ENCODE data around the gene FOXN4. TPM values are rescaled to one million over a fixed set of nuclear protein-coding genes. Genes with fewer than 3 reads are reported as not detected.
A peak's percentile ranks its signal among the peaks of the same experiment; 100 is the strongest.

FOXN4 gene
- total RNA-seq, 1 donor from 2014 or later = not detected

DNA sequence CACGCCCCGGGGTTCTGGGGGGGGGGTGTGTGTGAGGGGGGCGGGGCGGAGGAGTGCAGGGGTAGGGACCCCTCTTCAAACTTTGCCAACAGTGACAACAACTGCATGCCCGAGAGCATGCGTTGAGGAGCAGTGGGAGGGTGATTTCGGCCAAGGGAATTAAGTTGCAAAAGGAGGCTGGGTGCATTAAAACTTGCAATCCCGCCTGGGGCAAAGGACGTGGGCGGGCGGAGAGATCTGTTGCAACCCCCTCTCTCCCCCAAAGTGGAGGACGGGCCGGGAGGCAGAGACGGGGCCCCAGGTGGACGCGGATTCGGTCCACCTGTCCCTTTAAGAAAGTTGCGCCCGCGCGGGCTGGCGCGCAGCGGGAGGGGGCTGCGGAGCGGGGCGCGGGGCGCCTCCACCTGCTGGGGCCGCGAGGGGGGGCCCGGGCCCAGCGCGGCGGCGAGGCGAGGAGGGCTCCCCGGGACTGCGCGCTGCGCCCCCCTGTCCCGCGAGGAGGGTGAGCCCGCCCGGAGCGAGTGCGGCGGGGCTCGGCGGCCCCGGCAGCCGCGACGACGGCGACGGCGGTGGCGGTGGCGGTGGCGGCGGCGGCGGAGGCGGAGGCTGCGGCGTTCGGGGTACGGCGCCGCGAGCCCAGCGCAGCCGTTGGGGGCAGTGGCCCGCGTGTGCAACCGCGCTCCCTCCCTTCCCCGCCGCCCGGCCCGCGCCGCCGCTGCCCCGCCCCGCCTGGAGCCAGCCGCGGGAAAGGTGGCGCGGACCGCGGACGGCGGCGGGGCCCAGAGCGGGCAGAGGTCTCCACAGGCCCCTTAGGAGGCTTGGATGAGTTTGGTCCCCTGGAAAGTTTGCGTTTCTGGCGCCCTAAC lies 530 bp upstream of the FOXN4 start:
- intact Hi-C loops (cut with DNase I) = no loop called here
- no peak for DNase-seq (ENCODE audit: low spot score)

GRCh38 chr12:109307051-109307450 lies 2.0 kb downstream of the FOXN4 start:
- intact Hi-C loops (cut with DNase I) = no loop called here
- no peak for DNase-seq (ENCODE audit: low spot score)

GRCh38 chr12:109305547-109305946 lies 3.5 kb downstream of the FOXN4 start:
- no peak for DNase-seq (ENCODE audit: low spot score)
- intact Hi-C loops (cut with DNase I) = no loop called here

- intact Hi-C loops (cut with DNase I) = no loop called here
- no peak for DNase-seq (ENCODE audit: low spot score)
Observed at GRCh38 chr12:109304485-109304884, 4.6 kb downstream of the FOXN4 start.

- intact Hi-C loops (cut with DNase I) = no loop called here
- DNase-seq (ENCODE audit: low spot score) = no peak
Observed at GRCh38 chr12:109302770-109303169, 6.3 kb downstream of the FOXN4 start.

DNA sequence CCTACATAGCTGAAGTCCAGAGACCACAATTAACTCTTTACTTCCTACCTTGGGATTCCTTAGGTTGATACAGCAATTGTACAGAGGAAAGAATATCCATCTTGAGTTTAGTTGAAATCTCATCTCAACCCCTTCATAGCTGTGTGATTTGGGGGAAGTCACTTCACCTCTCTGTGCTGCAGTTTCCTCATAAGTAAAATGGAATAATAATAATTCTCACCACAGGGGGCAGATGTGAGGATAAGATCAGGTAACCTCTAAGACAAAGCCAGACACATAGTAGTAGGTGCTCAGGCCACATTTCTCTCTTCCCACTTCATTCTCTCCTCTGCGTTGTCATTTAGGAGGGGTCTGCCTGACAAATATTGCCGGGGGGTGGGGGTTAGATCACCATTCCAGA lies 6.7 kb downstream of the FOXN4 start:
- peak; percentile 24 for DNase-seq (ENCODE audit: low spot score)
- intact Hi-C loops (cut with DNase I) = no loop called here

GRCh38 chr12:109301643-109302168 lies 7.4 kb downstream of the FOXN4 start:
- intact Hi-C loops (cut with DNase I) = no loop called here
- peak; percentile 3 for DNase-seq (ENCODE audit: low spot score)

DNA sequence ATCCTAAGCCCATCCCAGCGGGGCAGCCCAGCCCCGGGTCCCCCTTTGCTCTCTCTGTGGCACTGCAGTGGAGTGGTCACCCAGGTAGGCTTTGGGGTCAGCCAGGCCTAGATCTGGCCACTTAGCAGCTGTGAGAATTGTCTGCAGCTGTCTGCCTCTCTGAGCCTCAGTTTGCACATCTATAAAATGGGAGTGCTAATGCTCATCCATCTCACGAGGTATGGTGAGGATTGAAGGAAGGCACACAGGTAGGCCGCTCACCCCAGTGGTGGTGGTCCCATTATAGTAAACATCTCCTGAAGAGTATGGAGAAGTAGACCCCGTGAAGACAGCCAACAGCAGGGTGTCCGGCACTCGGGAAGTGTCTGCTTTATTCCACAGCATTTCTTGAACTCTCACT lies 9.2 kb downstream of the FOXN4 start:
- DNase-seq (ENCODE audit: low spot score) = no peak
- intact Hi-C loops (cut with DNase I) = no loop called here

DNA sequence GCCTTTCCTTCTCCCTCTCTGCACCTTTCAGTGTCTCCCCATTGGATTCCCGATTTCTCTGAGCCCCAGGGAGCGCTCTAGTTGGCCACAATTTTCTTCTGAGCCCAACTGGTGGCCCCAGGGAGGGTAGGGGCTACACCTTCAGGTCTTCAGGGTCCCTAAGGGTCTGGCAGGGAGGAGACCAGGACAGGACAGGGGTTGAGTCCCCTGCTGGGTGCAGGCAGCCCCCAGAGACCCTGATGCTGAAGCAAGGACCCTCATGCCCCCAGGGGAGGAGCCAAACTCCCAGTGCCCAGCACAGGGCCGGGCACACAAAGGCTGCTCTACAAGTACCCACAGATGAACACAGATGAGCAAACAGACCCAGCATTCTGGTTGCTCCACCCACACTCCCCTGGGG lies 12.7 kb downstream of the FOXN4 start:
- intact Hi-C loops (cut with DNase I) = no loop called here
- DNase-seq (ENCODE audit: low spot score) = no peak

DNA sequence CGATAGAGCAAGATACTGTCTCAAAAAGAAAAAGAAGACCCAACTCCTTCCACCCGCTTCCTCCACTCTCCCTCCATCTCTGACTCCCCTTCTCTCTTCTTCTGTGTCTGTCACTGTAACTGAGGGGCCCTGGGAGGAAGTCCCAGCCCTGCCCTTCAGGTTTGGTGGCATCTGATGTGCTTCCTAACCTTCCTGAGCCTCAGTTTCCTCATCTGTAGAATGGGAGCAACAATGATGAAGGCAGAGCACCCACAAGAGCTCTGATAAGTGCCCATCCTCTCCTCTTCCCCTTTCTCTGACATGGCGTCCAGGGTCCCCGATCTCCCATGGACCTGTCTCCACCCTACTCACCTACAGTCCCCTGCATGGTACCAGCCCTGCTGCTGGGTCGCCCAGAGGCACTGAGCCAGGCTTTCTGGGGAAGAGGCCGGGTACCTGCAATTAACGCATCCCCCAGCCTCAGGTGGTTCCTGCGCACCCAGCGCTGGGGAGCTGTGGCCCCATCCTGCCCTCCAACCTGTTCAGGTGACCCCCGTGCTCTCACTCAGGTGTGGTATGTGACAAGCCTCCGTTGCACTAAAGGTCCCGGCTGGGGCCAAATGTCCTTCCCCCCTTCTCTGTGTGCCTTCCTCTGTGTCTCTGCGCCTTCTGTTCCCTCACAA lies 13.2 kb downstream of the FOXN4 start:
- DNase-seq (ENCODE audit: low spot score) = no peak
- intact Hi-C loops (cut with DNase I) = no loop called here

GRCh38 chr12:109294286-109294796 lies 14.7 kb downstream of the FOXN4 start:
- intact Hi-C loops (cut with DNase I) = no loop called here
- DNase-seq (ENCODE audit: low spot score) = no peak

DNA sequence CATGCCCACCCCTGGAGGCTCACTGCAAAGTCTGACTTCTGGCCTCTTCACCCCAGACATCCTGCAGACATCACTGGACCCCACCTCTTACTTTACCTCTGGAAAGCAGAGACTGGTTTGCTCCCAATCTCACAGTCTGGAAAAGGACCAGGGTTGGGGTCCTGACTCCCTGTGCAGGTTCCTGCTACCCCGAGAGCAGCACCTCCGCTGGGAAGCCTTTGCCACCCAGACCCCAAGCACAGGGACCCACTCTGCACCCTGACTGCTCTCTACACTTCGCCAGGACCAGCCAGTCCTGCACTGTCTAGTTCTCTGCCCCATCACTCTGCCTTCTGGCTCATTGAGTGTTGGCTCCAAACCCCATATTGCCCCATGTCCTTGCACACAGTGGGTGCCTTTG lies 16.0 kb downstream of the FOXN4 start:
- intact Hi-C loops (cut with DNase I) = no loop called here
- no peak for DNase-seq (ENCODE audit: low spot score)

GRCh38 chr12:109292342-109292711 lies 16.8 kb downstream of the FOXN4 start:
- intact Hi-C loops (cut with DNase I) = no loop called here
- no peak for DNase-seq (ENCODE audit: low spot score)

DNA sequence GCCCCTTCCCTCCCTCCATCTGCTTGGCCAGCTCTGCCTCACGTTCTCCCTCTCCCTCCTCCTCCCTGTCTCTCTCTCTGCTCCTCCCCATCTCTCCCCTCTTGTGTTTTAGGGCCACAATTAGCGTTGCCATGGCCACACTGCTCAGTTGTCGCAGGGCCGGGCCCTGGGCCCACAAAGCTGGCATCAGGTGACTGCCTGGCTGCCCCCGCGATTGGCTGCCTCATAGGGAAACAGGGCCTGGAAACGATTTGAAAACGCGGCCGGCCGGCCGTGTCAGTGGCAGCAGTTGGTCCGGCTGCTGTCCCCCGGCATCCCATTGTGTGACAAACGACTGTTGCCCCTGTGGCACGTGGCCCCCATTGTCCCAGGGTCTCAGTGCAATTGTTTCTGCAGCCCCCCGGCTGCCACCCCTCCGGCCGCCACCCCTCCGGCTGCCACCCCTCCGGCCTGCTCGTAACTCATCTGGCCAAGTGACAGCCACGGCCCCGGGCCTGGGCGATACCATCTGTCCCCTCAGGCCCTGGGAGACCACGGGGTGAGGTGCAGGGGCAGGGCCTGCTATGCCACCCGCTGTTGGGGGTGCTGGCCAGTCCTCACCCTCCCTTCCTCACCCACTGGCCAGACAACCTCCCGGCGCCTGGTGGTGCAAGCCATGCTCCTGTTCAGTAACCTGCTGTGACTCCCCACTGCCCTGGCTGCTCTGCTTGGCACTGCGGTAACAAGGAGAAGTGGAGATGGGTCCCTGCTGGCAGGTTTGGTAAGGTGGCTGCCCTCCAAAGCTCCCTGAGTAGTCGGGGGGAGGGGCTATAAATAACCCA lies 17.4 kb downstream of the FOXN4 start:
- intact Hi-C loops (cut with DNase I) = no loop called here
- DNase-seq (ENCODE audit: low spot score) = no peak

DNA sequence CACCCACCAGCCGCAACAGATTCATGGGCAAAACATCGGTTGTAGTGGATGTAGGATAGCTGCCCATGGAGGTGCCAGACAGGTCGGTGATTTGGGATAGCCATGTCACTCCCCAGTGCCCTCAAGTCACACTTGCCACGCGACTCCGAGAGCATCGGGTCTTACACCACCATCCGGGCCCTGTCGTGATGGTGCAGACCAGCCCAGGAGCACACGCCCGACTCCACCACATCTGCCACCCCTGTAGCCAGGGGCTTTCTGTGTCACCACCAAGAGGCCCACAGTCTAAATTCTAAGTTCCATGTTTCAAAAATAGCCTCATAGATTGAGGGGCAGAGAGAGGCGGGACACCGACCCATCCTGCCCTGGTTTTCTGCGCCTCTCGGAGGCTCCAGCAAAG lies 18.0 kb downstream of the FOXN4 start:
- no peak for DNase-seq (ENCODE audit: low spot score)
- intact Hi-C loops (cut with DNase I) = no loop called here

DNA sequence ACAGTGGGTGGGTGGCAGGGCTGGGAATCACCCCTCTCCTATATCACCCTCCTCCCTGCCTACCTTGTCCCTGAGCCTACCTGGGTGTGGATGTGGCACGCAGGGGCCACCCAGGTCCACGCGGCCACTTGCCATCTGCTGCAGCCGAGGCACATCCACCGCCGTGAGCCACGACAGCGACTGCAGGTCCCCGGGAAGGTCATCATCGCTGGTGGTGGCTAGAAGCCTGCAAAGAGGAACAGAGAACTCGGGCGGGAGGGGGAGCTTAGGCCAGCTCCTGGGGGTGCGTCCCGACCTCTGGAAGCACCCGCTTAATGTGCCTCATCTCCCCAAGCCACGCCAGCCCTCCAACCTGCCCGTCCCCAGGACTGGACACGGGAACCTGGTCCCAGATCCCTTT lies 19.0 kb downstream of the FOXN4 start:
- no peak for DNase-seq (ENCODE audit: low spot score)
- intact Hi-C loops (cut with DNase I) = no loop called here

- intact Hi-C loops (cut with DNase I) = no loop called here
- no peak for DNase-seq (ENCODE audit: low spot score)
Observed at GRCh38 chr12:109289551-109289950, 19.5 kb downstream of the FOXN4 start.

- no peak for DNase-seq (ENCODE audit: low spot score)
- intact Hi-C loops (cut with DNase I) = no loop called here
Observed at GRCh38 chr12:109289004-109289403, 20.1 kb downstream of the FOXN4 start.

- intact Hi-C loops (cut with DNase I) = no loop called here
- no peak for DNase-seq (ENCODE audit: low spot score)
Observed at GRCh38 chr12:109288571-109288970, 20.5 kb downstream of the FOXN4 start.

Data from cardiac septum (tissue), 1 donor.